Thyroid gland (tissue), 4 donors: ENCODE data around the gene CBFA2T3.

Experiments
- CTCF ChIP-seq, 6 experiments: fragments of 200-600 bp in 3 of 6; fragments of 450-650 bp in 3 of 6; sonication (generic) in 3 of 6; IDR thresholded peaks; one replicate each; pipeline ENCODE4 v1.5.1; 2016 to 2019; ENCODE audit warnings: antibody characterized with exemption in 6 of 6, mild to moderate bottlenecking in 2 of 6, inconsistent platforms in 1 of 6, moderate library complexity in 1 of 6
- POLR2A ChIP-seq, 2 donors: fragments of 450-650 bp; IDR thresholded peaks; one replicate each; pipeline ENCODE4 v1.6.1; 2017; ENCODE audit warnings: antibody characterized with exemption in 2 of 2, mild to moderate bottlenecking in 2 of 2, moderate library complexity in 1 of 2

- TF ChIP-seq POLR2A (IDR thresholded peaks at IDR 0.05), result no peak
- no peak for TF ChIP-seq CTCF (IDR thresholded peaks at IDR 0.05)
Measured at GRCh38 chr16:88904676-88905365, 72.2 kb downstream of the CBFA2T3 start.
